ENCODE measurements around the gene CYP27B1. TPM values are rescaled to one million over a fixed set of nuclear protein-coding genes. Genes with fewer than 3 reads are reported as not detected.
"Not testable (repeated sequence)": the region's sequence is repeated elsewhere in the genome, so short reads cannot be mapped to it uniquely, and the experiment has no call there.

CYP27B1 gene
- total and polyA plus RNA-seq, 8 donors = 0.56 to 3.1 (median 1.4) TPM; not detected in 1

DNA sequence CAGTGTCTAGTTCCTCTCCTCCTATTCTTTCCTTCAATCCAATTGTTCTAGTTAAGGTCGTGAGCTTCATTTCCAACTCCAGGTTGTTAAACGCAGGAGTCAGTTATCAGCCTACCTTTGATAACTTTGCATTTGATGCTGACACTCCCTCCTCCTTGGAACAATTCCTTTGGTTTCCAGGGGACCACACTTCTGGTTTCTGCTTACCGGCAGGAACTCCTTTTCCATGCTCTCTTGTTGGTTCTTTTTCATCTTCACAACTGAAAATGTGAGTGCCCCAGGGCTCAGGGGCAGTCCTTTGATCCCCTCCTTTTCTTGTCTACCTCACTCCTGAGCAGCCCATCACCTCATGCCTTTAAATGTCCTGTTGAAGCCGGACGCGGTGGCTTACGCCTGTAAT lies 10.5 kb upstream of the CYP27B1 start:
- H3K4me3 ChIP-seq = no peak overlapping the region
- 77 to 82% (median 81%) methylated on average over 7 of the region's 7 CpGs for WGBS, 5 donors
- intact Hi-C loops (cut with DNase I; ENCODE audit: low total_unique reads) = no loop called here
- no peaks in the 10 kb centered on the region for H3K27me3 ChIP-seq
- TF ChIP-seq, protein P1, sequence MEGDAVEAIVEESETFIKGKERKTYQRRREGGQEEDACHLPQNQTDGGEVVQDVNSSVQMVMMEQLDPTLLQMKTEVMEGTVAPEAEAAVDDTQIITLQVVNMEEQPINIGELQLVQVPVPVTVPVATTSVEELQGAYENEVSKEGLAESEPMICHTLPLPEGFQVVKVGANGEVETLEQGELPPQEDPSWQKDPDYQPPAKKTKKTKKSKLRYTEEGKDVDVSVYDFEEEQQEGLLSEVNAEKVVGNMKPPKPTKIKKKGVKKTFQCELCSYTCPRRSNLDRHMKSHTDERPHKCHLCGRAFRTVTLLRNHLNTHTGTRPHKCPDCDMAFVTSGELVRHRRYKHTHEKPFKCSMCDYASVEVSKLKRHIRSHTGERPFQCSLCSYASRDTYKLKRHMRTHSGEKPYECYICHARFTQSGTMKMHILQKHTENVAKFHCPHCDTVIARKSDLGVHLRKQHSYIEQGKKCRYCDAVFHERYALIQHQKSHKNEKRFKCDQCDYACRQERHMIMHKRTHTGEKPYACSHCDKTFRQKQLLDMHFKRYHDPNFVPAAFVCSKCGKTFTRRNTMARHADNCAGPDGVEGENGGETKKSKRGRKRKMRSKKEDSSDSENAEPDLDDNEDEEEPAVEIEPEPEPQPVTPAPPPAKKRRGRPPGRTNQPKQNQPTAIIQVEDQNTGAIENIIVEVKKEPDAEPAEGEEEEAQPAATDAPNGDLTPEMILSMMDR (IDR thresholded peaks at IDR 0.05) = no peak
- TF ChIP-seq POLR2A (IDR thresholded peaks at IDR 0.05) (no peak), EP300 (IDR thresholded peaks at IDR 0.05) (no peak), POLR2AphosphoS5 (IDR thresholded peaks at IDR 0.05) (no peak)
- H3K27ac ChIP-seq = no peak overlapping the region
- H3K9me3 ChIP-seq = no peaks in the 10 kb centered on the region
- DNase-seq = no peak
- H3K36me3 ChIP-seq = peaks cover 0 to 27% (median 25%) of the 10 kb centered on the region in 4 donors
- peaks cover 8 to 26% (median 18%) of the 10 kb centered on the region in 4 donors for H3K4me1 ChIP-seq

DNA sequence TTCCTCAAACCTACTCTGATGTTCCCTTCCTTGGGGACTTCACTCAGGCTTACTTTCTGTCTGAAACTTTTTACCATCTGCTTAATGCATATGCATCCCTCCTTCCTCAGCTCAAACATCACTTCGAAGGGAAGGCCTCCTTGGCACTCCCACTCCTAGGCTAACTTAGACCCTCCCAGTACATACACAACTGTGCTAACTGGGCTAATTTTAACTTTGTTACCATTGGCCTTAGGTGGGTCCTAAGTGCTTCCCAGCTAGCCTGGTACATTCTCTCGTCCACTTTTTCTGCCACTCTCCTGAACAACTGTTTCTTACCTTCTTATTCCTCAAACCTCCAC lies 9.3 kb upstream of the CYP27B1 start:
- Histone ChIP-seq H3K36me3 (peaks cover 0 to 27% (median 25%) of the 10 kb centered on the region in 4 donors), H3K27me3 (no peaks in the 10 kb centered on the region), H3K4me1 (peaks cover 10 to 20% (median 18%) of the 10 kb centered on the region in 4 donors), H3K4me3 (no peak overlapping the region), H3K9me3 (no peaks in the 10 kb centered on the region), H3K27ac (no peak overlapping the region)
- TF ChIP-seq POLR2A (IDR thresholded peaks at IDR 0.05) (no peak), EP300 (IDR thresholded peaks at IDR 0.05) (no peak), POLR2AphosphoS5 (IDR thresholded peaks at IDR 0.05) (no peak)
- TF ChIP-seq, protein P1 (IDR thresholded peaks at IDR 0.05) = no peak
- no peak for DNase-seq
- 84 to 94% (median 92%) methylated on average over 2 of the region's 2 CpGs for whole genome bisulfite sequencing, 5 donors
- intact Hi-C loops (cut with DNase I; ENCODE audit: low total_unique reads) = no loop called here

GRCh38 chr12:57775563-57776246 lies 8.8 kb upstream of the CYP27B1 start:
- no peaks in the 10 kb centered on the region for H3K27me3 ChIP-seq
- TF ChIP-seq, protein P1 (IDR thresholded peaks at IDR 0.05) = no peak
- TF ChIP-seq POLR2AphosphoS5 (IDR thresholded peaks at IDR 0.05) (no peak), EP300 (IDR thresholded peaks at IDR 0.05) (no peak), POLR2A (IDR thresholded peaks at IDR 0.05) (no peak)
- 82 to 89% (median 86%) methylated on average over 4 of the region's 4 CpGs for WGBS, 5 donors
- H3K36me3 ChIP-seq = peaks cover 0 to 25% (median 22%) of the 10 kb centered on the region in 4 donors
- H3K9me3 ChIP-seq = no peaks in the 10 kb centered on the region
- no peak overlapping the region for H3K4me3 ChIP-seq
- intact Hi-C loops (cut with DNase I; ENCODE audit: low total_unique reads) = no loop called here
- no peak overlapping the region for H3K27ac ChIP-seq
- no peak for DNase-seq
- H3K4me1 ChIP-seq = peaks cover 15 to 25% (median 22%) of the 10 kb centered on the region in 4 donors

DNA sequence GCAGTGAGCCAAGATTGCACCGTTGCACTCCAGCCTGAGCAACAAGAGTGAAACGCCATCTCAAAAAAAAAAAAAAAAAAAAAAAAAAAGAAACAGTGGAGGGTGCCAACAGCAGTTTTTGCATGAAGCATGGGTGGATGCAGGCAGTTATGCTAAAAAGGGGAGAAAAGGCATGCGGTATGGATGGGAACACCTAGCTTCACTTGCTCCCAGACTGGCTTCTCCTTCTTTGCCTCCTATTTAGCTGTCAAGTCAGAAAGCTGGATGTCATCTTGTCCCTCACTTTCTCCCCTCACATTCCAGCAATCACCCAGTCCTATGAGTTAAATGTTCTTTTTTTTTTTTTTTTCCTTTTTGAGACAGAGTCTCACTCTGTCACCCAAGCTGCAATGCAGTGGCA lies 8.2 kb upstream of the CYP27B1 start:
- 79 to 93% (median 86%) methylated on average over 3 of the region's 3 CpGs for WGBS, 5 donors
- H3K9me3 ChIP-seq = no peaks in the 10 kb centered on the region
- intact Hi-C loops (cut with DNase I; ENCODE audit: low total_unique reads) = no loop called here
- peaks cover 0 to 26% (median 19%) of the 10 kb centered on the region in 4 donors for H3K36me3 ChIP-seq
- no peak for TF ChIP-seq POLR2AphosphoS5 (IDR thresholded peaks at IDR 0.05)
- TF ChIP-seq, protein P1 (IDR thresholded peaks at IDR 0.05) = no peak
- TF ChIP-seq EP300 (IDR thresholded peaks at IDR 0.05) = no peak
- no peak for TF ChIP-seq POLR2A (IDR thresholded peaks at IDR 0.05)
- no peak overlapping the region for H3K4me3 ChIP-seq
- no peak for DNase-seq
- H3K4me1 ChIP-seq = peaks cover 15 to 27% (median 24%) of the 10 kb centered on the region in 4 donors
- H3K27me3 ChIP-seq = no peaks in the 10 kb centered on the region
- no peak overlapping the region for H3K27ac ChIP-seq

DNA sequence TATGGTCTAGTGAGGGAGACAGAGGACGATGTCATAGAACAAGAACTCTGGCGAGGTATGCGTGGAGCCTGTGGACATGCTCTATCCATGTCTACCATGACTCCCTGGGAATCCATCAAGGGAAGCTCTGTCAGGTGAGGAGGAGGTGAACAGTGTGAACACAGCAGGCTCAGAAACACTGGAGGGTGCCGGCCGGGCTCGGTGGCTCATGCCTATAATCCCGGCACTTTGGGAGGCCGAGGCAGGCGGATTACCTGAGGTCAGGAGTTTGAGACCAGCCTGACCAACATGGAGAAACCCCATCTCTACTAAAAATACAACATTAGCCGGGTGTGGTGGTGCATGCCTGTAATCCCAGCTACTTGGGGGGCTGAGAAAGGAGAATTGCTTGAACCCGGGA lies 7.8 kb upstream of the CYP27B1 start:
- H3K27ac ChIP-seq; H3K4me3 ChIP-seq; intact Hi-C loops (cut with DNase I; ENCODE audit: low total_unique reads); H3K9me3 ChIP-seq; H3K27me3 ChIP-seq; DNase-seq: not testable (repeated sequence)
- 93 to 98% (median 96%) methylated on average over 11 of the region's 11 CpGs for WGBS, 5 donors
- peaks cover 0 to 30% (median 21%) of the 10 kb centered on the region in 4 donors for H3K36me3 ChIP-seq
- peaks cover 15 to 27% (median 24%) of the 10 kb centered on the region in 4 donors for H3K4me1 ChIP-seq

Measured in stomach (tissue), 9 donors.